Brain pericyte (primary cell): ENCODE data around the gene NUDT4B.
"Not testable (repeated sequence)": the region's sequence is repeated elsewhere in the genome, so short reads cannot be mapped to it uniquely, and the experiment has no call there.

Experiments used
- DNase-seq: peaks from one replicate; pipeline ENCODE4 v3.0.0-alpha.2; 2012; ENCODE audit warnings: low read depth, low spot score

NUDT4B gene

DNA sequence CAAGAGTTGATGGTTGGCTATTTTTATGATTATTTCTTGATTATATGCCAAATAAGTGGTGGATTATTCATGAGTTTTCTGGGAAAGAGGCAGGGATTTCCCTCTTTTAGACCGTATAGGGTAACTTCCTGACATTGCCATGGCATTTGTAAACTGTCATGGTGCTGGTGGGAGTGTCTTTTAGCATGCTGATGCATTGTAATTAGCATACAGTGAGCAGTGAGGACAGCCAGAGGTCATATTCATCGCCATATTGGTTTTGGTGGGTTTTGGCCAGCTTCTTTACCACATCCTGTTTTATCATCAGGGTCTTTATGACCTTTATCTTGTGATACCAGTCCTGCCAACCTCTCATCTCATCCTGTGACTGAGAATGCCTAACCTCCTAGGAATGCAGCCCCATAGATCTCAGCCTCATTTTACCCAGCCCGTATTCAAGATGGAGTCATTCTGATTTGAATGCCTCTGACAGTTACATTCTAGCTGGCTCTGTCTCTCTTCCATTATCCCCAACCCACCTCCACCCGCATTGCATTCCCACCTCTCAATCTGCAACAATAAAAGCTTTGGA, 45.3 kb downstream of the NUDT4B start:
- DNase-seq = not testable (repeated sequence)
